CD4-positive, alpha-beta T cell treated with Interleukin-6 at 100 ng/mL for 8 hours (primary cell): ENCODE data around the gene WDFY3.

ENCODE experiments used
- DNase-seq: peaks from one replicate; pipeline ENCODE4 v3.0.0-alpha.2; 2020; ENCODE audit warnings: mixed read lengths, low spot score

The WDFY3 gene

DNA sequence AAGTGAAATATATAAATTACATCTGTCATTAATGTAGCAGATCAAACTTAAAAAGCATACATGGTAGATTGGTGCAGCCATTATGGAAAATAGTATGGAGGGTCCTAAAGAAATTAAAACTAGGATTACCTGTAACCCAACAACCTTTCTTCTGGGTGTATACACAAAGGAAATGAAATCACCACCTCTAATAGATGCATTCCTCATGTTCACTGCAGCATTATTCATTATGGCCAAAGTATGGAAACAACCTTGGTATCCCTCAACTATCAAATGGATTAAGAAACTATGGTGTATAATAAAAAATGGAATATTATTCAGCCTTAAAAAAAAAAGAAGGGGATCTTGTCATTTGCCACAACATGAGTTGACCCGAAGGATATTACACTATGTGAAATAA, 13.7 kb downstream of the WDFY3 start:
- DNase-seq, result no peak

DNA sequence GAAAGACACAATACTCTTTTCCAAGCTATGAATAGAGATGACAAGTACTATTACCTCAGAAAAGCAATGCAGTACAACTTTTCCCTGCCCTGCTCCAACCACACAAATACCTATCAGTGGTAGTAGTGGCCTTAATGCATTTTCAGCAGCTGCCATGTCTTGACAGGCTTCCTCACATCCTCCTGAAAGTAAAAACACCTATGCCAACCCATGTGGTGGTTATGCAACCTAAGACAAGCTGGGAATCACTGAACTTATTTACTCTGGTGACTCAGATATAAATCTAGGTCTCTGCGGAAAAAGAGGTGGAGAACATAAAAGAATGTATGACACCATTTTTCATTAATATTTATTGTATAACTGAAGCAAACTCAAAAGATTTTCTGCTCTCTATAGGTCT, 14.5 kb downstream of the WDFY3 start:
- DNase-seq, result no peak

DNA sequence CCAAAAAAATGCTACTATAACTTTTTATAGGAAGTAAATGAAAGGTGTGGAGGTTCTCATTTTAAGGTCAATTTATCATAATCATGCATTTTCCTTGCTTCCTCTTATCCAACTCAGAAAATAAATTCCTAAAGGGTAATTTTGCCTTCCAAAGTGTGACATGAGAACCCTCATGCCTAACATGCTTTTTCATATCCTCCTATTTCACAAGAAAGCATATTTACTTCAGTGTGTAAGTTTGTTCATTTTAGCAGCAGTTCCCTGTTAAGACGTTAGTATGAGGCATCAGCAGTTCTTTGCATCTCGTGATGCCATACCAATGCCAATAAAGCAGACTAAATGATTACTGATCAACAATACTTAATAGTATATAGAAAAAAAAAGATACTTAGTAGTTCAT, 18.4 kb downstream of the WDFY3 start:
- DNase-seq, result no peak

DNA sequence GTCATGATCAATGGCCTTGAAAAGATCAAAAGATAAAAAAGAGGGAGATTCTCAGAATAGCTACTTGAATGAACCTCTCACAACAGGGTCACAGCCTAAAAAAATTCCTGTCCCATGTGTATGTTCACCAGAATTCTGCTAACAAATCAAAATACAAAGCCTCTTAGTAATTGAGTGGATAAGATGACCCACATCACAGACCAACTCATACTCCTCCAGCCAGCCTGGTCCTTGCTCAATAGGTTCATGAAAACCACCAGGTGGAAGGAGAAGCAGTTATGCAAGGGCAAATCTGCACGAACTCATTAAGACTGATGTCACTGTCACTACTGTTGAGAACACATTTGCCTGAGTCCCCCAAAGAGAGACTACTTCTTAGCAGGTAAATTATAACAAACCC, 21.5 kb downstream of the WDFY3 start:
- DNase-seq, result no peak

DNA sequence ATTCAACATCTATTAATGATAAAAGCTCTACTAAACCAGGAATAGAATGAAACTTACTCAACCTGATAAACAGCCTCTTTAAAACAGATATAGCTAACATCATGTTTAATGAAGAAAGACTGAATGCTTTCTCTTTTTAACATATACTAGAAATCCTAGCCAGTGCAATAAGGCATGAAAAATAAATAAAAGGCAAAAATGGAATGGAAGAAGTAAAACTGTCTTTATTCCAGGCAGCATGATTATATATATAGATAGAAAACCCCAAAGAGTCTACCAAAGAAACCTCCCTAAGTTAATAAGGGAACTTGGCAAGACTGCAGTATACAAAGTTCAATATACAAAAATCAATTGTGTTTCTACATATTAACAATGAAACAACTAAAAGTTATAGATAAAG, 25.5 kb downstream of the WDFY3 start:
- DNase-seq, result no peak

DNA sequence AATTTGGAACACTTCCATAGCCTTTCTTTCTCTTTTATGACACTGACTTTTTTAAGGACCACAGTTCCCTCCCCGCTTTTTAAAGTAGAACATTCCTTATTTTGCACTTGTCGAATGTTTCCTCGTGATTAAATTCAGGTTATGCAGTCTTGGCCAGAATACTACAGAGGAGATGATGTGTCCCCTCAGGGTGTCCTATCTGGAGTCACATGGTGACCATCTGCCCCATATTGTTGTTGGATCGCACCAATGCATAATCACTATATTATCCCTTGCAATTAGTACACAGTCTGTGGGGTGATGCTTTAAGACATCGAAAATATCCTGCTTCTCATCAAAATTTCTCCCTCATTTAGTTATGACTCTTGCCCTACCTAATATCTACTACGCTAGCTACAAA, 27.4 kb downstream of the WDFY3 start:
- DNase-seq, result no peak

DNA sequence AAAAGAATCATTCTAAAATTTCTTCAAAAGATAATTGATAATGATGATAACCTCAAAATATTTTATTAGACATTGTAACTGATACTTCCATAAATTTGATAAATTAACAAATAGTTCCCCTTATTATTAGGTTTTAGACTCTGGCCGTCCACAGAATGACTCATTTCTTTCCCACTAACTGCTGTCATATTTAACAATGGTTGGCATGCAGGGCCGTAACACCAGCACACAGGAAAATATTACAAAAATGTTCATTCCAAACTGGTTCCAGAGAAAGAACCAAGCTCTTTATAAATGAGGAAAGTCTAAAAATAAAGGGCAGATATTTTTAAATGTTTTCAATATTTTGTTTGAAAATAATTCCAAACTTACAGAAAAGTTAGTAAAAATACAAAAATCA, 28.2 kb downstream of the WDFY3 start:
- DNase-seq, result no peak

DNA sequence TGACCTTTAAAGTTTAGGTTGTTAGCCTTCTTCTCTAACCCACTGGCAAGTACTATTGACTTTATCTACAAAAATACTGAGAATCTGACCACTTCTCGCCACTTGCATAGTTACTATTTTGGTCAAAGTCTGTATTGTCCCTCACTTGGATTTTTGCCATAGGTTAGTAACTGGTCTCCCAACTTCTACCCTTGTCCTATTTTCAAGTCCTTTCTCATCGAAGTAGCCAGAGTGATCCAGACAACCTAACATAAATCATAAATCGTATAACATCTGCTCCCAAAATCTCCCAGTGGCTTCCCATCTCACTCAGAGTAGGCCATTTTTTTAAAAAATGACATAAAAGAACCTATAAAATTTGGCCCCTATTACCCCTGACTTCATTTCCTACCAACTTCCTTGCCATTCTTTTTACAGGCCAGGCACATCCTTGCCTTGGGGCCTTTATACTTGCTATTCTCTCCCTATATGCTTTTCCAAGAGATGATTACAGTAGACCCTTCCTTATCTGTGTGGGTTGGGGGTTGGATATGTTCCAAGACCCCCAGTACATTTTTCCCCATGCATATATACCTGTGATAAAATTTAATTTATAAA, 29.0 kb downstream of the WDFY3 start:
- DNase-seq, result no peak

DNA sequence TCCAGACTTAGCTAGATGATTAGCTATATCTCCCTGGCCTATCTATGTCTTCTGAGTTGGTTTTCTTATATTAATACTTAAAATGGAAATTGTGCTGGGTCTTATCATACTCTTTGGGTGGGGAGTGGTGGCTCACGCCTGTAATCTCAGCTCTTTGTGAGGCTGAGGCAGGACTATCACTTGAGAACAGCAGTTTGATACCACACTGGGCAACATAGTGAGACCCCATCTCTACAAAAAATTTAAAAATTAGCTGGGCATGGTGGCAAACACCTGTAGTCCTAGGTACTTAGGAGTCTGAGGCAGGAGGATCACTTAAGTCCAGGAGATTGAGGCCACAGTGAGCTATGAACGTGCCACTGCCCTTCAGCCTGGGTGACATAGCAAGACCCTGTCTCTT, 30.4 kb downstream of the WDFY3 start:
- DNase-seq, result no peak

DNA sequence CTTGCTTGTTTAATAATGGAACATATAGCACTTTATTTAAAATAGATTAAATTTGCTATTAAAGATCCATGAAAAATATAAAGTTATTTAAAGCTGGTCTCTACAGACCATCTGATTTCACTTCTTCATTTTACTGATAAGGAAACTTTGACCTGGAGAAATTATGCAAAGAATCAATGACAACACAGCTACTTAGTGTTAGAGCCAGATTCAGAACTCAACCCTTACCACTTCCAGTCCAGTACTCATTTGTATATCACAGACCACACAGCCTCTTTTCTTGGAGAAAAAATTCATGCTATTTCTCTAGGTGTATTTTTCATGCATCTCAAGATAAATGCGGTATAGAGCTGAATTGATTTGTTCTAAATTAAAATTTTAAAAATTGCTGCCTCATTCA, 34.0 kb downstream of the WDFY3 start:
- DNase-seq, result no peak

DNA sequence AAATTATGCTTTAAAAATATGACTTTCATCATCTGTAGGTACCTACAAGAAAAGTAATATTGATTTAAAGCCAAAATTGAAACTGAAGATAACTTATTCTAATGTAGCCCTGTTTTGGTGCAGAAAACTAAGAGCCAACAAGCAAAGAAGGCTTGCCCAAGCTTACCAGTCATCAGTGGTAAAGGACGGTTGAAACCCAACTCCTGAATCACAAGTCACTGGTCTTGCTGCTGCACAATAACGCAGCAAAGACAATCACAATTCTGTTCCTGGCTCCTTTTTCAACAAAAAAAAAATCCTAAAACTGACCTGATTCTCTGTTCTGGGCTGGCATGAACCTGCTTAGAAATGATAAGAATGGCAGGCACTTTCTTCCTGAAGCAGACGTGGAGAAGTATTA, 34.5 kb downstream of the WDFY3 start:
- no peak for DNase-seq

DNA sequence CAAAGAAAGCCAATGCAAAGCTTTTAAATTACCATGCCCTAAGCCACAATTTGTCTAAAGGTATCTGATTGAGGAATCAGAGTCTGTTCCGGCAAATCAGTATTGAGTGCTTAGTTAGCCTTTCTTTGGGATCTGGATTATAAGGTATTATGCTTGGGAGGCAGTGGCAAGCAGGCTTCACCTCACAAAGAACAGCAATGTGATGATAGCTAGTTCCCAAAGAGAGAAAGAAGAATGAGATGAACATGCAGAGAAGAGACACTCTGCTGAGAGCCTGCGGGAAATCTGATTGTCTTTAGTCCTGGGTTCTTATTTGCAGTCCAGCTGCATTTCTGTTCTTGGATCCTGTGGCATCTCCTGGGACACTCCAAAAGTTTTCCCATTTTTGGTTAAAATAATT, 35.2 kb downstream of the WDFY3 start:
- DNase-seq, result no peak

DNA sequence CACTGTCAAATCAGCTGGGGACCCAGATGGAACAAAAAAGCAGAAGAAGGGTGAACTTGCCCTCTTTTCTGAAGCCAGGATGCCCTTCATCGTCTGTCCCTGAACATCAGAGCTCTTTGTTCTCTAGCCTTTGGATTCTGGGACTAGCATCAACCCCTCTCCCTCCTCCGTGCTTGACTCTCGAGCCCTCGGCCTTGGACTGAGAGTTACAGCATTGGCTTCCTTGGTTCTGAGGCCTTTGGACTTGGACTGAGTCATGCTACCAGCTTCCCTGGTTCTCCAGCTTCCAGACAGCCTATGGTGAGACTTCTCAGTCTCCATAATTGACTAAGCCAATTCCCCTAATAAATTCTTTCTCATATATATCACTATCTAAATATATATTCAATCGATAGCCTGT, 38.4 kb downstream of the WDFY3 start:
- no peak for DNase-seq

DNA sequence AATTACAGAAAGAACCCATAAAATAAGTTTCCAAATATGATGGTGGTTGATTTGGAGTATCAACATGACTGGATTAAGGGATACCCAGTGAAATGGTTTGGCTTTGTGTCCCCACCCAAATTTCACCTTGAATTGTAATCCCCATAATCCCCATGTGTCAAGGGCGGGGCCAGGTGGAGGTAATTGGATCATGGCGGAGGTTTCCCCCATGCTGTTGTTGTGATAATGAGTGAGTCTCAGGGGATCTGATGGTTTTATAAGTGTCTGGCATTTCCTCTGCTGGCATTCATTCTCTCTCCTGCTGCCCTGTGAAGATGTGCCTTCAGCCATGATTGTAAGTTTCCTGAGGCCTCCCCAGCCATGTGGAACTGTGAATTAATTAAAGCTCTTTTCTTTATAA, 39.1 kb downstream of the WDFY3 start:
- DNase-seq, result no peak

DNA sequence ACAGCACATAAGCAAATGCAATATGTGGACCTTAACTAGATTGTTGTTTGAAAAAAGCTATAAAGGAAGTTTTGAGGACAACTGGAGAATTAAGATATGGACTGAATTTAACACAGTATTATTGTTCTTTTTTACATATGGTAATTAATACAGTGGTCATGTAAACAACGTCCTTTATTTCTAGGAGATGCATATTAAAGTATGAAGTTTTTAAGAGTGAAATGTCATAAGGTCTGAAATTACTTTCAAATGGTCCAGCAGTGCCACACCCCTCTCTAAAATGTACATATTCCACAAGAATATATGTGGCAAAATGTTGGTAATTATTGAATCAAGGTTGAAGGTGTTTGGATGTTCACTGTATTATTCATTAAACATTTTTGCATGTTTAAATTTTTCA, 40.9 kb downstream of the WDFY3 start:
- no peak for DNase-seq

DNA sequence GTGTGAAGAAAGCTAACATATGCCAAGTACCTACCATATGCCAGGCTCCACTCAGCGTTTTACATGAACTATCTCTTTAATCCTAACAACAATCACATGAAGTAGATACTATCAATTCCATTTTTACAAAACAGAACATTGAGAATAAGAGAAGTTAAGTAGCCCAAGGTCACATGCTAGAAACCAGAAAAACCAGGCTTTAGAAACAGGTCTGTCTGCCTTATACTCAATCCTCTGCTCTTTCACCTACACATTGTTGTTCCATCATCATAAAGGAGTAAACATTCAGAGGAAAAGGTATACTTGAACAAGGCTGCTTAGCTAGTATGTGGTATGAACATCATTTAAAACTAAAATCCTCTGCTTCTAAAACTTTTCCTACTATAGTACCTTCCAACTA, 42.1 kb downstream of the WDFY3 start:
- no peak for DNase-seq

DNA sequence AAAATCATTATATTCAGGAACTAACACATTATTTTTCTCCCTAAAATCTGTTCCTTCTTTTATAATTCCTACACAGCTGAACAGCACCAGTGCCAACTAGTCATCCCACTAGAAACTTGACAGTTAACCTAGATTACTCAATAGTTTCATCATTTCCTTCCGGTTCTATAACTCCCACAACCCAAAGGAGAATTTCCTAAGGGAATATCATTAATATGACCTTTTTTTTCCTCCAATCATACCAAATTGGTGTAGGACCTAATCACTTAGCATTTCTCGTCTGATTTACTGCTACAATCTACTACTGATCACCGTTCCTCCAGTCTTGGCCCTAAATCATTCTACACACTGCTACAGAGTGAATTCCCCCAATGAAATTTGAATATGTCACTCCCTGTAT, 45.9 kb downstream of the WDFY3 start:
- no peak for DNase-seq

DNA sequence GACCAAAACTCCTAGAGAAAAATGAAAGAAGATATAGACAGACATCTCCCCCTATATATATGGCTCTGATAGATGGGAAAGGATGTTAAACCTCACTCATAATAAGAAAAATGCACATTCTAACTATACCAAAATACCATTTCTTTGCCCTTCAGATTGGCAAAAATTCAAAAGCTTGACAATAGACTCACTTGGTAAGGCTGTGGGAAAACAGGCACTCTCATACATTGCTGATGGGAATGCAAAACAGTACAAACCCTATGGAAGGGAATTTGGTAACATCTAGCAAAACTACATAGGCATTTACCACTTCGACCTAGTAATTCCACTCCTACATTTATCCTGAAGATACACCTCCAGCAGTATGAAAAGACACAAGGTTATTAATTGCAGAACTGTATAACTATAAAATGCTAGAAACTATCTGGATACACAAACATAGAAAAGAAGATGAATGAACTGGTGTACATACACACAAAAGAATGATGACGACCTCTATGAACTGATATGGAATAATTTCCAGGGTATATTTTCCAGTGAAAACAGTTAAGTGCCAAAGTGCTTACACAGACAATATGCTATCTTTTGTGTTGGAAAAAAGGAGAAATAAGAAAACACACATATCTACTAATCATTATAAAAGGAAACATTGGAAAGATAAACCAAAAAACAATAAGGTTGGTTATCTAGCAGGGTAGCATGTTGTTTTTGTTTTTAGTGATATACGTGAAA, 48.5 kb downstream of the WDFY3 start:
- no peak for DNase-seq

DNA sequence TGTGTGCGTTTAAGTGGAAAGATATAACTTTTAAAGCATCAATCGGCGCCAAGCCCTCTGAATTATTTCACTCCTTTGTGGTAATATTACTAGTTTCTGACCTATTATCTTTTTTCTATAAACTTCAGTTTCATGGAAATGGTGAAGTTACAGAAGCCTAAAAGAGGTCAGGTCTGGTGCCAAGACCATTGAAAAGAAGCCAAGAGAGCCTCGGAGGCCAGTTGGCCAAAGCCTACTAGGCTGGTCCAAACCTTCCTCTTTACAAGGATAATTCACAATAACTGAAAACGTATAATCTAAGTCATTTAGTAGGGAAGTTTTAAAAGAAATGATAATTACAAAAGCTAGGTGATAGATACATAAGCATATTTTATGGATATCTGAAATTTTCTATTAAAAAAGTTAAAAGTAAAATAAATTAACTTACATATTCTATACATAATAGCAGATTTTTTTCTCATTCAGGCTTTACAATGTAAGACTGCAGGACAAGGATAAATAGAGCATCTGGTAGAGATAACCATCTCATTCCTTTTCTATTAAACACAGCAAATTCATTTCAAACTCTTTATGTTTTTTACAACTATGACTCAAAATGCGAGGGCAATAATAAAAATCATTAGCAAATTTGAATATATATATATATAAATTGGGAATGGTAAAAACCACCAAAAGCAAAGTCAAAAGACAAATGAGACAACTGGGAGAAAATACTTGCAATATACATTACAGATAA, 49.2 kb downstream of the WDFY3 start:
- DNase-seq, result no peak

DNA sequence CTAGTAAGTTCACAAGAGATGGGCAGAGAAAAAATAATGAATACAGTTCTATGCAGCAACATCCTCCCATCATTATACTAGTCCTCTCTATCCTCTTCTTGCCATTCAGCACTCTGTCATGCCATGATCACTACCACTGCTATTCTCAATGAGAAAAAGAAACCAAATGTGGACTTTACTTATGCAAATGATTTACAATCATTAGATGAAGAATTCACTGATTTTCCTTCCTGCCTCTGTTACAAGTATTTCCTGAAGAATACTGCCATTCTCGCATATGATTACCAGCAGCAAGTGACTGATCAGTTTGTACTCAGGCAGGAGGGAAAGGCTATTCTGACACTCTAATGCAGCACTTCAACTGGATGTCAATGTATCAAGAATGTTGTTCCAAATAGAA, 50.3 kb downstream of the WDFY3 start:
- DNase-seq, result no peak

DNA sequence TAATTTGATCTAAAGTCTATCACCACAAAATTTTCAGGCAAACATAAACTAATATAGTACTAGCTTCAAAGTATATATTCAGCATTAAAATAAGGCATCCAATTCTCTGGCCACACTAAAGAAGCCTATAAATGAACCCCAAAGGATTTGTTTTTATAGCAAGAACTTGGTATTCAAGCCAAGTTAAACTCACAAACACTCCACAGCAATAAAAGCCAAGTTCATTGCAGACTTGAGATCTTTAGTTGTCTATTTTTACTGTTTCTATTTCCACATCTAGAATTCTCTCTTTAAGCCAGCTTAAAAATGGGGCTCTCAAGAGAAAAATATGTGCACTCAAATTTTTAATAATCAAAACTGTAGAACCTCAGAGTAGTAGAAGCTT, 51.1 kb downstream of the WDFY3 start:
- no peak for DNase-seq

DNA sequence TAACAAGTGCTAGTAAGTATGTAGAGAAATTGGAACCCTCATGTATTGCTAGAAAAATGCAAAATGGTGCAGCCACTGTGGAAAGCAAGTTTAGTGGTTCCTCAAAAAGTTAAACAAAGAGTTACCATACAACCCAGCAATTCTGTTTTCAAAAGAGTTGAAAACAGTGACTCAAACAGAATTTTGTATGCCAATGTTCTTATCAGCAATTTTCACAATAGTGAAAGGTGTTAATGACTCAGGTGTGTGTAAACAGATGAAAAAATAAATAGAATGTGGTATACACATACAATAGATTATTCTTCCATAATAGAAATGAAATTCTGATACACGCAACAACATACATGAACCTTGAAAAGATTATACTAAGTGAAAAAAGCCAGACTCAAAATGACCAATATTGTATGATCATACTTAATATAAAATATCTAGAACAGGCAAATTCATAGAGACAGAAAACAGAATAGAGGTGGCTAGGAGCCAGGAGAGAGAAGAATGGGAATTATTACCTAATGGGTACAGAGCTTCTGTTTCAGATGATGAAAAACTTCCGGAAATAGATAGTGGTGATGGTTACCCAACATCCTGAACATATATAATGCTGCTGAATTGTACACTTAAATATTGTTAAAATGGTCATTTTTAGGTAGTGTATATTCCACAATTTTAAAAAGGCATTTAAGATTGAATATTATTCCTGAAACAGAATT, 51.6 kb downstream of the WDFY3 start:
- no peak for DNase-seq

DNA sequence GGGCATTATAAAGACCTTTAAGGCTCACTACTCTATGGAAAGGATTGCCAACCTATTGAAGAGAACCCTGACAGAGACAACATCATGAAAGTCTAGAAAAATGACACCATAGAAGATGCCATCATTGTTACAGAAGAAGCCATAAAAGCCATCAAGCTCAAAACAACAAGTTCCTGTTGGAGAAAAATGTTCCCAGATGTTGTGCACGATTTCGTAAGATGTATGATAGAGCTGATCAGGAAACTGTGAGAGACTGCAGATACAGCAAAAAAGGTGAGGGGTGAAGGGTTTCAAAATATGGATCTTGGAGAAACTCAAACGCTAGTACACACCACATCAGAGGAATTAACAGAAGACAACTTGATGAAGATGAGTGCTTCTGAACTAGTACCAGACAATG, 53.3 kb downstream of the WDFY3 start:
- DNase-seq, result no peak
